Measurements from ENCODE around the gene KCNG3. TPM values are rescaled to one million over a fixed set of nuclear protein-coding genes. Genes with fewer than 3 reads are reported as not detected.
A peak's percentile ranks its signal among the peaks of the same experiment; 100 is the strongest.

KCNG3 gene
- total and polyA plus RNA-seq, 11 donors = not detected

GRCh38 chr2:42516418-42516901, 22.7 kb upstream of the KCNG3 start:
- TF ChIP-seq CTCF (IDR thresholded peaks at IDR 0.05) = no peak
- no peak for TF ChIP-seq POLR2A (IDR thresholded peaks at IDR 0.05)
- H3K27ac ChIP-seq = no peak overlapping the region
- H3K4me1 ChIP-seq = no peaks in the 10 kb centered on the region
- no peaks in the 10 kb centered on the region for H3K9me3 ChIP-seq
- H3K36me3 ChIP-seq = no peaks in the 10 kb centered on the region
- intact Hi-C loops (cut with DNase I) = no loop called here
- ATAC-seq = no peak
- H3K4me3 ChIP-seq = no peak overlapping the region
- 78 to 86% (median 81%) methylated on average over 4 of the region's 4 CpGs for WGBS, 4 donors
- H3K27me3 ChIP-seq = no peaks in the 10 kb centered on the region
- no peak for DNase-seq

- TF ChIP-seq POLR2A (IDR thresholded peaks at IDR 0.05) (no peak), CTCF (IDR thresholded peaks at IDR 0.05) (peak; percentile 38 to 63 (median 52))
- H3K9me3 ChIP-seq = no peaks in the 10 kb centered on the region
- no peaks in the 10 kb centered on the region for H3K36me3 ChIP-seq
- no peaks in the 10 kb centered on the region for H3K27me3 ChIP-seq
- WGBS, 4 donors = 62 to 70% (median 65%) methylated on average over 5 of the region's 5 CpGs
- intact Hi-C loops (cut with DNase I) = loop anchor here in 9 of 10 donors (5.0 kb wide), 2 partner anchors 149 to 154 kb away; no protein-coding TSS in a partner anchor
- peaks cover 0 to 6% (median 0%) of the 10 kb centered on the region in 12 donors for H3K4me1 ChIP-seq
- H3K27ac ChIP-seq = no peak overlapping the region
- ATAC-seq (peak in 1 of 4 donors; percentile 69), DNase-seq (no peak)
- no peak overlapping the region for H3K4me3 ChIP-seq
Measured at GRCh38 chr2:42513252-42513918, 19.6 kb upstream of the KCNG3 start.

GRCh38 chr2:42510608-42511243, 16.9 kb upstream of the KCNG3 start:
- H3K27ac ChIP-seq = no peak overlapping the region
- no peaks in the 10 kb centered on the region for H3K36me3 ChIP-seq
- ATAC-seq (peak in 1 of 4 donors; percentile 13), DNase-seq (no peak)
- no peaks in the 10 kb centered on the region for H3K9me3 ChIP-seq
- H3K27me3 ChIP-seq = peaks cover 0 to 4% (median 0%) of the 10 kb centered on the region in 9 donors
- no peak overlapping the region for H3K4me3 ChIP-seq
- WGBS, 4 donors = 25 to 36% (median 29%) methylated on average over 2 of the region's 2 CpGs
- TF ChIP-seq CTCF (IDR thresholded peaks at IDR 0.05) (no peak), POLR2A (IDR thresholded peaks at IDR 0.05) (no peak)
- peaks cover 0 to 6% (median 0%) of the 10 kb centered on the region in 12 donors for H3K4me1 ChIP-seq
- intact Hi-C loops (cut with DNase I) = loop anchor here in 9 of 10 donors (5.0 kb wide), 2 partner anchors 152 to 157 kb away; no protein-coding TSS in a partner anchor

- intact Hi-C loops (cut with DNase I) = loop anchor here in 9 of 10 donors (5.0 kb wide), 2 partner anchors 152 to 157 kb away; no protein-coding TSS in a partner anchor
- TF ChIP-seq CTCF (IDR thresholded peaks at IDR 0.05) (no peak), POLR2A (IDR thresholded peaks at IDR 0.05) (no peak)
- peaks cover 0 to 6% (median 0%) of the 10 kb centered on the region in 12 donors for H3K4me1 ChIP-seq
- H3K27ac ChIP-seq = no peak overlapping the region
- H3K27me3 ChIP-seq = peaks cover 0 to 4% (median 0%) of the 10 kb centered on the region in 9 donors
- 80 to 89% (median 83%) methylated on average over 6 of the region's 6 CpGs for whole genome bisulfite sequencing, 4 donors
- no peaks in the 10 kb centered on the region for H3K36me3 ChIP-seq
- ATAC-seq = no peak
- no peak overlapping the region for H3K4me3 ChIP-seq
- no peak for DNase-seq
- no peaks in the 10 kb centered on the region for H3K9me3 ChIP-seq
Measured at GRCh38 chr2:42510191-42510590, 16.4 kb upstream of the KCNG3 start.
